HepG2 (cell line): ENCODE measurements around the gene DHCR7. TPM values are rescaled to one million over a fixed set of nuclear protein-coding genes. Genes with fewer than 3 reads are reported as not detected.

Source experiments
- AHDC1 ChIP-seq: sonication (generic); formaldehyde crosslinking; IDR thresholded peaks from 2 replicates; pipeline ENCODE4 v1.5.1; 2020; ENCODE audit warnings: mild to moderate bottlenecking, missing genetic modification reagents, borderline replicate concordance
- DMAP1 ChIP-seq: IDR thresholded peaks from 2 replicates; pipeline ENCODE4 v1.6.1; 2016
- E2F2 ChIP-seq: sonication (generic); formaldehyde crosslinking; IDR thresholded peaks from 2 replicates; pipeline ENCODE4 v1.4.0; 2020; ENCODE audit warnings: missing genetic modification reagents, borderline replicate concordance
- KDM6A ChIP-seq: IDR thresholded peaks from 2 replicates; pipeline ENCODE4 v1.6.1; 2016; ENCODE audit warnings: low read depth
- MED1 ChIP-seq: sonication (generic); formaldehyde crosslinking; IDR thresholded peaks from 2 replicates; pipeline ENCODE4 v1.4.0; 2020; ENCODE audit warnings: missing genetic modification reagents
- MTERF4 ChIP-seq: sonication (generic); formaldehyde crosslinking; IDR thresholded peaks from 2 replicates; pipeline ENCODE4 v1.8.0; 2023; ENCODE audit warnings: mild to moderate bottlenecking, missing genetic modification reagents
- MYNN ChIP-seq: sonication (generic); formaldehyde crosslinking; IDR thresholded peaks from 2 replicates; pipeline ENCODE4 v1.4.0; 2020; ENCODE audit warnings: mild to moderate bottlenecking, low read depth, missing genetic modification reagents
- NFKBIZ ChIP-seq: IDR thresholded peaks from 2 replicates; pipeline ENCODE4 v1.6.1; 2018; ENCODE audit warnings: missing genetic modification reagents, missing compliant biosample characterization
- NKX3-1 ChIP-seq: sonication (generic); formaldehyde crosslinking; IDR thresholded peaks from 2 replicates; pipeline ENCODE4 v1.5.0; 2020; ENCODE audit warnings: missing genetic modification reagents
- YEATS2 ChIP-seq: sonication (generic); formaldehyde crosslinking; IDR thresholded peaks from 2 replicates; pipeline ENCODE4 v1.4.0; 2020; ENCODE audit warnings: missing genetic modification reagents, borderline replicate concordance
- ZBTB2 ChIP-seq: sonication (generic); formaldehyde crosslinking; IDR thresholded peaks from 2 replicates; pipeline ENCODE4 v1.8.0; 2022; ENCODE audit warnings: low read depth, missing genetic modification reagents
- ZFP36L2 ChIP-seq: sonication (generic); formaldehyde crosslinking; IDR thresholded peaks from 2 replicates; pipeline ENCODE4 v1.4.0; 2020; ENCODE audit warnings: missing genetic modification reagents
- ZMAT3 ChIP-seq: sonication (generic); formaldehyde crosslinking; conservative IDR thresholded peaks from 2 replicates; pipeline ENCODE4 v1.7.0; 2021; ENCODE audit warnings: missing genetic modification reagents
- ZNF350 ChIP-seq: sonication (generic); formaldehyde crosslinking; IDR thresholded peaks from 2 replicates; pipeline ENCODE4 v1.4.0; 2020; ENCODE audit warnings: mild to moderate bottlenecking, low read depth, missing genetic modification reagents, borderline replicate concordance
- ZNF589 ChIP-seq: sonication (generic); formaldehyde crosslinking; conservative IDR thresholded peaks from 2 replicates; pipeline ENCODE4 v1.8.0; 2022; ENCODE audit warnings: mild to moderate bottlenecking, moderate library complexity, missing genetic modification reagents
- ZNF704 ChIP-seq: sonication (generic); formaldehyde crosslinking; IDR thresholded peaks from 2 replicates; pipeline ENCODE4 v1.8.1; 2023; ENCODE audit warnings: mild to moderate bottlenecking, inconsistent platforms, moderate library complexity, missing genetic modification reagents, borderline replicate concordance
- ZNF749 ChIP-seq: sonication (generic); formaldehyde crosslinking; IDR thresholded peaks from 2 replicates; pipeline ENCODE4 v1.8.0; 2022; ENCODE audit warnings: mild to moderate bottlenecking, missing genetic modification reagents, moderate library complexity, borderline replicate concordance
- polyA plus RNA-seq, 8 experiments: library from polyadenylated mRNA; depleted of rRNA in 3 of 8; stranded (reverse) in 7 of 8; unstranded in 1 of 8; fragments of >200 nt; fragmentation: Illumina TruSeq in 4 of 8; extraction: Trizol in 4 of 8; gene quantifications; 2 replicates each; pipeline versions ENCODE4 v1.2.1 to v1.2.3, GENCODE V29; 2011 to 2016; ENCODE audit warnings: low read depth in 4 of 8, missing spikeins in 1 of 8, mixed read lengths in 1 of 8; ENCODE audit not compliant: insufficient read depth in 1 of 8
- total RNA-seq, 5 experiments: library from RNA; depleted of rRNA; stranded (reverse); fragments of >200 nt; fragmentation: Illumina TruSeq; extraction: Trizol; gene quantifications; 2 replicates each; pipeline ENCODE4 v1.2.3, GENCODE V29; 2016; ENCODE audit warnings: low read depth in 1 of 5

DHCR7 gene
- total and polyA plus RNA-seq, 2 of the 13 experiments (the other 11 are each of a cell fraction or from before 2014, with no cell fraction given): 96.0 to 143 TPM

GRCh38 chr11:71448257-71449171 lies at the start of gene DHCR7 (continued):
- TF ChIP-seq ZBTB2 (peak; percentile 50; the same call in 1 of the 2 replicates), ZNF589 (CRISPR knock-in tag) (0 out of 2 replicates have a peak, but pooled peaks have one; percentile 70), DMAP1 (CRISPR knock-in tag) (peak; percentile 95), NFKBIZ (CRISPR knock-in tag) (peak; percentile 58; the same call in 1 of the 2 replicates), NKX3-1 (CRISPR knock-in tag) (0 out of 2 replicates have a peak, but pooled peaks have one; percentile 16), ZNF749 (CRISPR knock-in tag) (peak; percentile 46; the same call in 1 of the 2 replicates), ZNF350 (CRISPR knock-in tag) (peak; percentile 36; the same call in 1 of the 2 replicates), MTERF4 (peak; percentile 95; the same call in 1 of the 2 replicates), YEATS2 (CRISPR knock-in tag) (peak; percentile 73; the same call in 1 of the 2 replicates), AHDC1 (CRISPR knock-in tag) (0 out of 2 replicates have a peak, but pooled peaks have one; percentile 40), ZFP36L2 (CRISPR knock-in tag) (no peak), MED1 (CRISPR knock-in tag) (peak; percentile 44), ZNF704 (CRISPR knock-in tag) (peak; percentile 81; the same call in 1 of the 2 replicates), E2F2 (CRISPR knock-in tag) (peak; percentile 46; the same call in 1 of the 2 replicates), ZMAT3 (peak; percentile 93; the same call in 1 of the 2 replicates), KDM6A (CRISPR knock-in tag) (no peak), MYNN (CRISPR knock-in tag) (peak; percentile 13; the same call in 1 of the 2 replicates)
